ENCODE measurements around the gene CAPRIN2. TPM values are rescaled to one million over a fixed set of nuclear protein-coding genes. Genes with fewer than 3 reads are reported as not detected.

The CAPRIN2 gene
- total RNA-seq, 2 donors from 2014 or later: 21.2 to 24.0 TPM

Other genes starting within 250 kb of the CAPRIN2 start
- gene IPO8, start 59.1 kb downstream of the CAPRIN2 start, total RNA-seq: 10 to 100 TPM; 51.1 to 61.6 TPM
- 1 to 10 TPM; 2.7 to 3.6 TPM for gene TSPAN11, start 171.8 kb upstream of the CAPRIN2 start, total RNA-seq